Nephron (organoid): ENCODE data around the gene FABP7.
A peak's percentile ranks its signal among the peaks of the same experiment; 100 is the strongest.

ENCODE experiments used
- H3K27ac Mint-ChIP-seq, 3 experiments: 2 replicates each; pipeline ENCODE4 v1.8.0; 2020; ENCODE audit warnings: mixed read lengths in 3 of 3, mild to moderate bottlenecking in 2 of 3, moderate library complexity in 1 of 3
- H3K27me3 Mint-ChIP-seq: 2 replicates; pipeline ENCODE4 v1.8.0; 2021; ENCODE audit warnings: low read depth, mild to moderate bottlenecking, moderate library complexity, mixed read lengths
- H3K36me3 Mint-ChIP-seq: 2 replicates; pipeline ENCODE4 v1.8.0; 2020; ENCODE audit warnings: low read depth, mixed read lengths
- H3K4me1 Mint-ChIP-seq: 2 replicates; pipeline ENCODE4 v1.8.0; 2020; ENCODE audit warnings: mixed read lengths
- H3K4me3 Mint-ChIP-seq, 3 experiments: 2 replicates each; pipeline ENCODE4 v1.8.0; 2020; ENCODE audit warnings: mild to moderate bottlenecking in 3 of 3, mixed read lengths in 3 of 3, moderate library complexity in 2 of 3
- H3K9me3 Mint-ChIP-seq: 2 replicates; pipeline ENCODE4 v1.8.0; 2020; ENCODE audit warnings: mixed read lengths
- TF ChIP-seq, protein P1 (sequence below), 3 experiments: fragments of 200-600 bp; sonication (generic); IDR thresholded peaks; one replicate each; pipeline ENCODE4 v1.5.0; 2021; ENCODE audit warnings: antibody characterized with exemption in 3 of 3; ENCODE audit not compliant: unreplicated experiment in 3 of 3

The FABP7 gene

GRCh38 chr6:122779667-122780066 lies at the start of gene FABP7:
Gene FABP7, plus strand, starts transcription at chr6:122779716. Its CDS starts 79 bp downstream, at chr6:122779795.
- Mint-ChIP-seq H3K27me3 (peaks cover 13% of the 10 kb centered on the region), H3K9me3 (peaks cover 2% of the 10 kb centered on the region), H3K4me1 (peaks cover 9% of the 10 kb centered on the region)

DNA sequence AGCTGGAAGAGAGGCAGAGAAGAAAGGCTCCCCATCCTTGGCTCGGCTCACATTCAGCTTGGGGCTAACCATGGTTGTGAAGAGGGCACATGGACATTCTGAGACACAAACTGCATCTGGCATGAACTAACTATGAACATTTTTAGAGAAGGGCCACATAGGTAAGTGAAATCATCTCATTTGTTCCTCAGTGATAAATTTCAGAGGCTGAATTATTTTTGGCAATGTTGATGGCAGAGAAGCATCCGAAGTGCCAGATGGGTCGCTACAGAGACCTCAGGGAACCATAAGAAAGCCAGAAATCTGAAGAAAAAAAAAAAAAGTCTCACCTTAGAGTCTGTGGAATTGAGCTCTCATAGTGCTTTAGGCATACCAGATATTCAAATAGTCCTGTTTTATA lies 49.2 kb upstream of the FABP7 start:
- H3K36me3 Mint-ChIP-seq, result no peaks in the 10 kb centered on the region
- peaks cover 6% of the 10 kb centered on the region for H3K4me1 Mint-ChIP-seq
- no peak overlapping the region for H3K4me3 Mint-ChIP-seq
- no peaks in the 10 kb centered on the region for H3K27me3 Mint-ChIP-seq
- TF ChIP-seq, protein P1, sequence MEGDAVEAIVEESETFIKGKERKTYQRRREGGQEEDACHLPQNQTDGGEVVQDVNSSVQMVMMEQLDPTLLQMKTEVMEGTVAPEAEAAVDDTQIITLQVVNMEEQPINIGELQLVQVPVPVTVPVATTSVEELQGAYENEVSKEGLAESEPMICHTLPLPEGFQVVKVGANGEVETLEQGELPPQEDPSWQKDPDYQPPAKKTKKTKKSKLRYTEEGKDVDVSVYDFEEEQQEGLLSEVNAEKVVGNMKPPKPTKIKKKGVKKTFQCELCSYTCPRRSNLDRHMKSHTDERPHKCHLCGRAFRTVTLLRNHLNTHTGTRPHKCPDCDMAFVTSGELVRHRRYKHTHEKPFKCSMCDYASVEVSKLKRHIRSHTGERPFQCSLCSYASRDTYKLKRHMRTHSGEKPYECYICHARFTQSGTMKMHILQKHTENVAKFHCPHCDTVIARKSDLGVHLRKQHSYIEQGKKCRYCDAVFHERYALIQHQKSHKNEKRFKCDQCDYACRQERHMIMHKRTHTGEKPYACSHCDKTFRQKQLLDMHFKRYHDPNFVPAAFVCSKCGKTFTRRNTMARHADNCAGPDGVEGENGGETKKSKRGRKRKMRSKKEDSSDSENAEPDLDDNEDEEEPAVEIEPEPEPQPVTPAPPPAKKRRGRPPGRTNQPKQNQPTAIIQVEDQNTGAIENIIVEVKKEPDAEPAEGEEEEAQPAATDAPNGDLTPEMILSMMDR (IDR thresholded peaks at IDR 0.05; ENCODE audit: unreplicated experiment in 3 of 3), result no peak
- H3K9me3 Mint-ChIP-seq, result no peaks in the 10 kb centered on the region
- H3K27ac Mint-ChIP-seq, result peak overlapping the region in 1 of 3 experiments; percentile 27

More at GRCh38 chr6:122779667-122780066, at the start of gene FABP7:
- H3K36me3 Mint-ChIP-seq, result no peaks in the 10 kb centered on the region
- peak within 1 kb of the TSS; percentile 4 to 40 (median 38) for H3K27ac Mint-ChIP-seq
- H3K4me3 Mint-ChIP-seq, result peak within 1 kb of the TSS; percentile 5 to 25 (median 17)
- TF ChIP-seq, protein P1 (IDR thresholded peaks at IDR 0.05; ENCODE audit: unreplicated experiment in 3 of 3), result no peak

- H3K27ac Mint-ChIP-seq, result no peak overlapping the region
Observed at GRCh38 chr6:122730775-122731386, 48.6 kb upstream of the FABP7 start.

GRCh38 chr6:122733259-122733658 lies 46.3 kb upstream of the FABP7 start:
- no peak overlapping the region for H3K27ac Mint-ChIP-seq
- H3K27me3 Mint-ChIP-seq, result no peaks in the 10 kb centered on the region
- H3K36me3 Mint-ChIP-seq, result no peaks in the 10 kb centered on the region
- peaks cover 23% of the 10 kb centered on the region for H3K4me1 Mint-ChIP-seq
- TF ChIP-seq, protein P1 (IDR thresholded peaks at IDR 0.05; ENCODE audit: unreplicated experiment in 3 of 3), result no peak
- no peaks in the 10 kb centered on the region for H3K9me3 Mint-ChIP-seq
- H3K4me3 Mint-ChIP-seq, result no peak overlapping the region

More at GRCh38 chr6:122730775-122731386, 48.6 kb upstream of the FABP7 start:
- TF ChIP-seq, protein P1 (IDR thresholded peaks at IDR 0.05; ENCODE audit: unreplicated experiment in 3 of 3), result peak; percentile 79 to 87 (median 81)
- Mint-ChIP-seq H3K4me3 (no peak overlapping the region), H3K4me1 (peaks cover 11% of the 10 kb centered on the region), H3K27me3 (no peaks in the 10 kb centered on the region), H3K36me3 (no peaks in the 10 kb centered on the region), H3K9me3 (no peaks in the 10 kb centered on the region)

DNA sequence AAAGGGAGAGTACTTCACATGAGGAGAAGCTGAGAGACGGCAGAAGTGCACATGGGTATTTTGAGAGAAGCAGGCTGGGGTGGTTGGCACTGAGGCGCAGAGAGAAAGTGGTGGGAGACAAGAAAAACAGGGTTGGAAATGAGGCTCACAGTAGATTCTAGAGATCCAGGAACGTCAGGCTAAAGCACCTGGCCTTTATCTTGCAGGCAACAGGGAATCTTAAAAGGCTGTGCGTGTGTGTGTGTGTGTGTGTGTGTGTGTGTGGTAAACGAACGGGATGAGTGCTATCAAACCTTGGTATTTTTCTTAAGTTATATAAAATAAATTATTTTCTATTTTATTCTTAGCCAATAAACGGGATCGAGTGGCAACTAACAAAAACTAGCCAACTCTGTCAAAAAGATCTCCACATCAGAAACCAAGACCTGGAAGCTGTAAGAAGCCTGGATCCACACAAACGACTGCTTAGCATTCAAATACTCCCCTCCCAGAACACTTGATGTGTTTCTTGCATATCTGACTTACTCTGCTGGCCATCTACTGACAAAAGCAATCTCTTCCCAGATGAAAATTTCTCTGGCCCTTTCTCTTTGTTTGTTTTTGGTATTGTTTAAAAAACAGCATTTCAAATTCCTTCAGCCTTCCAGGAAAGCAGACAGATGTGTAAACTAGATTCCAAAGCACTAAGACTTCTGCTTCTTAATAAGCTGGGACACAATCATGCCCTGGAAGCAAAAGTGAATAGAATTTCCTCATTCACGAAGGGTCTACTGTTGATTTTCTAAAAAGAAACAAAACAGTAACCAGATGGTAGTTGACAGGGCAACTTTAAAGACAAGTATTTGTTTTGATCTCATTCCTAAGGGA lies 44.8 kb upstream of the FABP7 start:
- TF ChIP-seq, protein P1 (IDR thresholded peaks at IDR 0.05; ENCODE audit: unreplicated experiment in 3 of 3), result no peak
- Mint-ChIP-seq H3K36me3 (no peaks in the 10 kb centered on the region), H3K27me3 (no peaks in the 10 kb centered on the region), H3K4me1 (peaks cover 23% of the 10 kb centered on the region), H3K9me3 (no peaks in the 10 kb centered on the region), H3K4me3 (no peak overlapping the region), H3K27ac (peak overlapping the region in 2 of 3 experiments; percentile 9 to 14)
